ENCODE measurements around the gene ATP5ME. TPM values are rescaled to one million over a fixed set of nuclear protein-coding genes. Genes with fewer than 3 reads are reported as not detected.

The ATP5ME gene
- total RNA-seq, 4 donors from 2014 or later: 123 to 273 (median 193) TPM

DNA sequence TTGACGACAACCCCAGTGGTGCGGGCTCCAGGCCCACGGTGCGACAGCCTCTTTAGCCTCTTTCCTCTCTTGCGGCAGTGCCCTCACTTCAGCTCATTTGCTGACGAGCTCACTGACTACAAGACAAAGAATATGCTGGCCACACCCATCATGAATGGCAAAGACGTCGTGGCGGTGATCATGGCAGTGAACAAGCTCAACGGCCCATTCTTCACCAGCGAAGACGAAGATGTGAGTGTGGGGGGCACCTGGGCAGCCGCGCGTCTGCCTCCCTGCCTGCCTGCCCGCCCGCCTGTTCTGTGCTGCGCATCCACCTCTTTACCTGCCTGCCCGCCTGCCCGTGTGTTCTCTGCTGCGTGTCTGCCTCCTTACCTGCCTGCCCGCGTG is 39.5 kb downstream of the ATP5ME start:
- TF ChIP-seq, protein P1, sequence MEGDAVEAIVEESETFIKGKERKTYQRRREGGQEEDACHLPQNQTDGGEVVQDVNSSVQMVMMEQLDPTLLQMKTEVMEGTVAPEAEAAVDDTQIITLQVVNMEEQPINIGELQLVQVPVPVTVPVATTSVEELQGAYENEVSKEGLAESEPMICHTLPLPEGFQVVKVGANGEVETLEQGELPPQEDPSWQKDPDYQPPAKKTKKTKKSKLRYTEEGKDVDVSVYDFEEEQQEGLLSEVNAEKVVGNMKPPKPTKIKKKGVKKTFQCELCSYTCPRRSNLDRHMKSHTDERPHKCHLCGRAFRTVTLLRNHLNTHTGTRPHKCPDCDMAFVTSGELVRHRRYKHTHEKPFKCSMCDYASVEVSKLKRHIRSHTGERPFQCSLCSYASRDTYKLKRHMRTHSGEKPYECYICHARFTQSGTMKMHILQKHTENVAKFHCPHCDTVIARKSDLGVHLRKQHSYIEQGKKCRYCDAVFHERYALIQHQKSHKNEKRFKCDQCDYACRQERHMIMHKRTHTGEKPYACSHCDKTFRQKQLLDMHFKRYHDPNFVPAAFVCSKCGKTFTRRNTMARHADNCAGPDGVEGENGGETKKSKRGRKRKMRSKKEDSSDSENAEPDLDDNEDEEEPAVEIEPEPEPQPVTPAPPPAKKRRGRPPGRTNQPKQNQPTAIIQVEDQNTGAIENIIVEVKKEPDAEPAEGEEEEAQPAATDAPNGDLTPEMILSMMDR (IDR thresholded peaks at IDR 0.05; ENCODE audit: low read depth): no peak

DNA sequence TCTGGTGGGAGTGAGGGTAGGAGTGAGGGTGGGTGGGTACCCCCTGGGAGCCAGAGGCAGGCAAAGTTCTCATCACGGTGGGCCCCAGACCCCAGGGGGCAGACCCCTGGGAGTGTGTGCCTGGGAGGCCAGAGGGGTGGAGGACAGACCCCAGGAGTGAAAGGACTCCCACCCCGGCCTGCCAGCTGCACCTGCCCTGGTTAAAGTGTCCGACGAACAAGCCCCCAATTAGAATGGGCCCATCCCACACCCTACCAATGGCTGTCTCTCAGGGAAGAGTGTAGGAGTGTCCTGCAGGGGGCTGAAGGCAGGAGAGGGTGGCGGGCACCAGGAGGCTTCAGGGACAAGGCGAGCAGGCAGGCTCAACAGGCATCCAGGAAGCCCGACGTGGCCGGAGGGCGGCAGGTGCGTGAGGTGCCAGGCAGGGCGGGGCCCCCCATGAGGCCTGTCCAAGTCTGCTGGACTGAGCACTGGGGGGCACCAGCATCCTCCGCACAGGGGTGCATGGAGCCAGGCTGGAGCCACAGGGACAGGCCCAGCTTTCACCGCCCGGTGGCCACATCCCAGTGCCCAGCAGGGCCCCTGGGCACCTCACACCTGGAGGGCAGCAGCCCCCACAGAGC is 40.0 kb downstream of the ATP5ME start:
- TF ChIP-seq, protein P1 (IDR thresholded peaks at IDR 0.05; ENCODE audit: low read depth): no peak

DNA sequence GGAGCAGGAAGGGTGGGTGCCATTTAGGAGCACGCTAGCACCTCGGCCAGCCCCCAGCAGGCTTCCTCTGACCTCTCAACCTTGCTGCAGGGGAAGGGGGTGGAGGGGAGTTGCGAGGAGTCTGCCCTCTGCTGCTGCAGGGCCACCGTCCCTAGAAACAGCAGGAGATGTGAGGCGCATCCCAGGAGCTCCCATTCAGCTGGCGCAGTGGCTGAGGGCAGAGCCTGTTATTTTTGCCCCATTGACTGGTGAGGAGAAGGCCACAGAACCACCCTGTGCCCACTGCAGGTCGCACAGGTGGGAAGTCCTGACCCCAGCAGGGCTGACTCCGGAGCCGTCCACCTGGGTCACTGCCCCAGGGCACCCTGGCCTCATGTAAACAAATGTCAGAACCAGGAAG is 40.7 kb downstream of the ATP5ME start:
- TF ChIP-seq, protein P1 (IDR thresholded peaks at IDR 0.05; ENCODE audit: low read depth): no peak

DNA sequence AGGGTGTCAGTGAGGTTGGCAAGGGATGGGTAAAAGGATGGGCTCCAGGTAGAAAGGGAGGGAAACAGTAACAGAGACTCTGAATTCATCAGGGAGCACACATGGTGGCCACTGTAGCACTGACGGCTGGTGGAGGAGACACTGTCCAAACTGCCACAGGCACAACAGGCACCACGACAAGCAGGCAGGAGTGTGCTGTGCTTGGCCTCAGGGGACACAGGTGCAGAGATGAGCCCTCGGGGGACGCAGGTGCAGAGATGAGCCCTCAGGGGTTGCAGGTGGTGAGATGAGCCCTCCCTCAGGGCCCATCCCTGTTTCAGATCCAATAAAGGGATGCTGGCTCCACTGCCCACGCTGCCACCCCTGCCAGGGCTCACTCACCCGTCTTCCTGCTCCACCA is 41.1 kb downstream of the ATP5ME start:
- TF ChIP-seq, protein P1 (IDR thresholded peaks at IDR 0.05; ENCODE audit: low read depth): no peak

DNA sequence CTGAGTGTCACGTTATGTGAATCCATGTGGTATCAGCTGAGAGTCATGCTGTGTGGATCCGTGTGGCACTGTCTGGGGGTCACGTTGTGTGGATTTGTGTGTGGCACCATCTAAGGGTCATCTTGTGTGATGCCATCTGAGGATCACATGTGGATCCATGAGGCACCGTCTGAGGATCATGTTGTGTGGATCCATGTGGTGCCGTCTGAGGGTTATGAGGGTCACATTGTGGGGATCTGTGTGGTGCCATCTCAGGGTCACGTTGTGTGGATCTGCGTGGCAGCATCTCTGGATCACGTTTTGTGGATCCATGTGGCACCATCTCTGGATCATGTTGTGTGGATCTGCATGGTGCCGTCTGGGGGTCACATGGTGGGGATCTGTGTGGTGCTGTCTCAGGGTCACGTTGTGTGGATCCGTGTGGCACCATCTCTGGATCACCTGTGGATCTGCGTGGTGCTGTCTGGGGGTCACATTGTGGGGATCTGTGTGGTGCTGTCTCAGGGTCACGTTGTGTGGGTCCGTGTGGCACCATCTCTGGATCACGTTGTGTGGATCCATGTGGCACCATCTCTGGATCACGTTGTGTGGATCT is 41.8 kb downstream of the ATP5ME start:
- TF ChIP-seq, protein P1 (IDR thresholded peaks at IDR 0.05; ENCODE audit: low read depth): no peak

DNA sequence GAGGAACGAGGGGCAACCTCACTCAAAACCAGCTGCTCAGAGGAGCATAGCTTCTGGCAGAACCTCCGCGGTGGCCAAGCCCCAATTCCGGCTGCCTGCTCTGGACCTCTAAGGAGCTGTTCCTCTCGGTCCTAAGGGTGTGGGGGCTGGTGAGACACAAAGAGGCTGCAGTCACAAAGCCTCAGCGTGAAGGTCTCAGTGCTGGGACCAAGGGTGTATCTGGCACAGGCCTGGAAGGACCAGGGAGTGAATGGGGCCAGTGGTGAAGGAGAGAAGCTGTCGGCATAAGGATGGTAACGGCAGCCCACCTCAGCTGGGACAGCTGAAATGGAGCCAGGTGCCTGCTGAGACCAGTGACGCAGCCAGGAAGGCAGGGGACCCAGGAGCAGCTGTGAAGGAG is 43.4 kb downstream of the ATP5ME start:
- TF ChIP-seq, protein P1 (IDR thresholded peaks at IDR 0.05; ENCODE audit: low read depth): no peak

DNA sequence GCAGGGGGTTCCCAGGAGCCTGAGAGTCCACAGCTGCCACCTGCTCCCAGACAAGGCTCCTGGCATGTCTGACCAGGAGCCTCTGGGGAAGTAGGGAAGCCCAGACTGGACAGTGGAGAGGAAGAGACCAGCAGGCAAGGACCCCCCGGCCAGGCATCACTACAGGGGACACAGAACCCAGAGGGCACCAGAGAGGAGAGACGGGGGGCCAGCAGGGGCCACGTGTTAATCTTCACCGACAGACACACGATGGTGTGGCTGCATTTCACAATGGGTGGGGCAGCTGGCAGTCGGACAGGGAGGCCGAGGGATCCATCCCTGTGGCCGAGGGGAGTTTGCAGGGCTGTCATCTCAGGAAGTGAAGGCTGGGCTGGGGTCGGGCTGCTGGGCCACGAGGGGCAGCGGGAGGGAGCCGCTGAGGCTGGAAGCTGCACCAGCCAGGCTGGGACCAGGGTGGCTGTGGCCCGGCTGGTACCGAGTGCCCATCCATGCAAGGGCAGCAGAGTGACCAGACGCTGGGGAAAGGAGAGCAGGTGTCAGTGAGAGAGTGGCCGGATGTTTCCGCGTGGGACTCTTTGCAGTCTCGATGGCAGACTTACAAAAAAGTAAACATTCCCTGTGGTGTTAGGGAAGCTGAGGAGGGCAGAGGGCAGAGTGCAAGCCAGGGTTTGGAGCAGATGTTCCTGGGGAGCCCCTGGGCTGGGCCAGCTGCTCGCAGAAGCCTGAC is 44.0 kb downstream of the ATP5ME start:
- TF ChIP-seq, protein P1 (IDR thresholded peaks at IDR 0.05; ENCODE audit: low read depth): no peak

Measured in subcutaneous adipose tissue (tissue), 4 donors.